HG03064 (cell line): Measurements from ENCODE around the gene STRN4.

Source experiments
- ATAC-seq: cut with Tn5 transposase; IDR thresholded peaks from one replicate; pipeline ENCODE4 v1.9.1; 2021; ENCODE audit warnings: low read depth; ENCODE audit not compliant: unreplicated experiment

Gene STRN4

GRCh38 chr19:46727757-46728156 is 18.5 kb downstream of the STRN4 start:
- ATAC-seq = no peak

- ATAC-seq = no peak
Measured at GRCh38 chr19:46726971-46727501, 19.2 kb downstream of the STRN4 start.

DNA sequence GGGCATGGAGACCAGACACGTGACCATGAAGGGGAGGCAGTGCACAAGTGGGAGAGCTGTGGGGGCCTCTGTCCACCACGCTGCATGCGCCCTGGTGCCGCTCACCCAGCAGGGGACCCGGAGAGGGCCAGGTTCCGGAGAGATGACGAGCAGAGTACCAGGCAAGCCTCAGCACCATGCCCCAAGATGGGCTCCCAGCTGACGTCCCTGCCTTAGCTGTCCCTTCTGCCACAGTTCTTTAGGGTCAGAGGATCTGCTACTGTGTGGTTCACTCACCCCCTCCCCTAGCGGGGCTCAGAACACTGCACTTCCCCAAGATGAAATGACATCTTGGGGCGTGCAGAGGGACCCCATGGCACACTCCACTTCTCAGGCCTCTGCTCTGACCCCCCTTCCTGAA is 19.7 kb downstream of the STRN4 start:
- no peak for ATAC-seq

GRCh38 chr19:46725859-46726393 is 20.3 kb downstream of the STRN4 start:
- no peak for ATAC-seq

DNA sequence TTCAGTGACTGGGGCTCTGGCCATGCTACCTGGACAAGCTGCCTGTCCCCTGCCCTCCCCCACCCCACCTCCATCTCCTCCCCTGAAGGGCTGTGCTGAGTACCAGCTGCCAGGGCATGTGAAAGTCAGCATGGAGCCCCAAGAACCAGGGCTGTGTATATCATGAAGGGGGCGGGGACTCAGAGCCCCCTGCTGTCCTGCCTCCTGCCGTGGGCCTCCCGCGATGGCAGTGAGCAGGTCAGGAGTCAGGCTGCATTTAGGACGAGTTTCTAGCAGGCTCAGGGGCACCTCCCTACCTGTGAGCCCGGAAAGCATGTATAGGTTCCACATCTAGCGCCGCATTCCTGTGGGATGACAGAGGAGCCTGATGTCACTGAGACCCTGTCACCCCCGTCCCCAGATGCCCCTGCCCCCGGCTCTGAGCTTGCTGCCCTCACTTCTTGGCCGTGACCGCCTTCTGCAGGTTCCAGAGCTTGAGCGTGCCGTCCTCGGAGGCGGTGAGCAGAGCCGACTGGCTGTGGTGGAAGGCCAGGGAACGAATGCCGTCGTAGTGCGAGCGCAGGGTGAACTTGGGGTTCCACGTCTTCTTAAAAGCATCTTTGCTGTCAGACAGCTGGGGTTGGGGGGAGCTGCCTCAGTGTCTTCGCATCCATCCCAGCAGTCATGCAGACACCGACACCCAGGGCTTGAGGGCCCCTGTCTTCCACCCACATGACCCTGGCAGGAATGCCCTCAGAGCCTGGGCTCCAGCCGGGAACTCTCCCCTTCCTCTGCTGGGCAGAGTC is 21.0 kb downstream of the STRN4 start:
- no peak for ATAC-seq

GRCh38 chr19:46724468-46724867 is 21.8 kb downstream of the STRN4 start:
- no peak for ATAC-seq

DNA sequence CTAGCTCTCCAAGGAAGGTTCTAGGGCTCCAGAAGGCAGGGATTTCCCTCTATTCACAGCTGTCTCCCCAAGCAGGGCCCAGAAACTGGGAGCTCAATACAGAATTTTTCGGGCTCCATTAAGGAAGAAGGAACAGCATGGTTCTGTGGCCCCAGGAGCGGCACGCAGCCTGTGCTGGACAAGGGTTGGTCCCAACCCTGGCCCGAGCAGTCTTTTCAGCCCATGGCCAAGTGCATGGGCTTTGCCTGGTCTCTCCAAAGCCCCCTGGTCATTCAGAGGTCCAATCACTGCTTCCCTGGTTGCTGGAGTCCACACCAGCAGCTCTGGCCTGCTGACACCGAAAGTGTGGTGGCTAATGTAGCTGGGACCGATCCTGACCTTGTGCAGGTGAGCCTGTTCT is 22.8 kb downstream of the STRN4 start:
- no peak for ATAC-seq

GRCh38 chr19:46723023-46723461 is 23.2 kb downstream of the STRN4 start:
- ATAC-seq = no peak

- no peak for ATAC-seq
Measured at GRCh38 chr19:46722421-46723022, 23.7 kb downstream of the STRN4 start.

DNA sequence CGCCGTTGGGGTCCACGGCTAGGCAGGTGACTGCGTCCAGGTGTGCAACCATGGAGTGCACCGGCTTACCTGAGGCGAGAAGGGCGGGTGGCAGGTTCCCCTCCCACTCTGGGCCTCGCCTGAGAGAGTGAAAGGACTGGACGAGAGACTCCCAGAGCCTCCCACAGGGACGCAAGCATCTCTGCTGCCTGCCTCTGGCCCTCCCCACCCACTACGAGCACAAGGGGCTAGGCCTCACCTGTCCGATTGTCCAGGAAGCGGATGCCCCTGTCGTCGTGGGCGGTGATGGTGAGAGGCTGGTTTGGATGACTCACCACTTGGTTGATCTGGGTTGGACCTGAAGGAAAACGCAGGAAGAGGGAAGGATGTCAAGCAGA is 24.3 kb downstream of the STRN4 start:
- ATAC-seq = no peak

DNA sequence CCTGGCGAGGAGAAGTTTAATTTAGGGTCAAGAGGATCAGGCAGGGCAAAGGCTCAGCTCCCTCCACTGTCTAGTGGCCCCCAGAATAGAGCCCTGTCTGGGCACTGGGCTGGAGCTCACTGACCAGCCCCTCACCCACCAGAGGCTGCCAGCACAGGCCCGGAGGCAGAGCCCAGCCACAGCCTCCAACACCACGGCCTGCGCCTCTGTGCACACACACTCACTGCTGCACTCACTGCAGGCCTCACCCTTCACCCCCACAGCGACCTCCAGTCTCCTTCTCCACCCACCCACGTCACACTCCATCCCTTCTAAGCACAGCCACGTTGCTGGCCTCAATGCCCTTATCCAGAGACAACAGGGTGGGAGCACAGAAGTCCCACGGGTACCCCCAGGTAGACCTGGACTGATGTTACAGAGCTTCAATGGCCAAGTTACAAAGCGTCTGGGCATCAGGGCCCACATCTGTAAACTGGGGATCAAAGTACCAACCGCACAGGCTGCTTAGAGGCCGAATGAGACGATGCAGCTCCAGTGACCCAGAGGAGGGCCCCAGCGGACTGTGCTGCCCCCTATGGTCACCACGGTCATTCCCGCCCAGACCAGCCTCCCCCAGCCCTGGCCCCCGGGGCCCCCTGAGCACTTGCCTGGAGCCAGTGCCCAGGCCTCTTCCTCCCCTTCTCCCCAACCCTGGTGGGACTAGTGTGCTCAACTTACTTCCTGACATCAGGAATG is 24.8 kb downstream of the STRN4 start:
- no peak for ATAC-seq

DNA sequence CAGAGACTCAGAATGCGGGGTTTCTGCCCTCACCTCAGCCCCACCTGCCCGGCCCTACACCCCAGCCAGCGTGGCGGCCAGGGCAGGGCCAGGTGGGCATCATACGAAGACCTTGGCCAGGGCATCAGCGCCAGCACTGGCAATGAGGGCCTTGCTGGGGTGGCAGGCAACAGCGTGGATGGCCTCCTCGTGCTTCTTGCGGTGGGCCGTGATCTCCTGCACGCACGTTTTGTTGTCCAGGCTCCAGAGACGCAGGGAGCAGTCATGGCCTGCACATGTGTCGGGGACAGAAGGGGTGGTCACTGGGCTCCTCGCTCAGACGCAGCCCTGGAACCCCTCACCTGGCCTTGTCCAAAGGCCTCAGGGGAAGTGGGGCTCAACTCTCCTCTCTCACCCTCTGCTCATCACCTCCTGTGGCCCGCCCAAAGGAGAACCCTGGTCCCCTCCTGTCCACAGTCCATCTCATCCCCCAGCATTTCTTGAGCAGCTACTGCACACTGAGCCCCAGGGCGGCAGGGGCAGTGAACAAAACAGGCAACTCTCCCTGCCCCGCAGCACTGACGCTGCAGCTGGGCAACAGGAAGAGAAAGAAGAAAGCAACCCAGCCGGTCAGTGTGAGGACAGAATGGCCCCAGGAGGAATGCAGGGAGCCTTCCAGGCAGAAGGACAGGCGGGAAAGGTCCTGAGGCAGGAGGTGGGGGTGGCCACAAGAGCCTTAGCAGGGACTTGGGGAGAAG is 25.6 kb downstream of the STRN4 start:
- ATAC-seq = no peak

GRCh38 chr19:46719629-46720502 is 26.4 kb downstream of the STRN4 start:
- no peak for ATAC-seq

- no peak for ATAC-seq
Measured at GRCh38 chr19:46718934-46719622, 27.2 kb downstream of the STRN4 start.

GRCh38 chr19:46718157-46718933 is 27.9 kb downstream of the STRN4 start:
- no peak for ATAC-seq

GRCh38 chr19:46717716-46718143 is 28.5 kb downstream of the STRN4 start:
- ATAC-seq = no peak

GRCh38 chr19:46717034-46717715 is 29.1 kb downstream of the STRN4 start, which contains the start of gene PRKD2:
TSS of gene PRKD2 (minus strand) at chr19:46717114. CDS start at chr19:46716370, 744 bp downstream.
- no peak for ATAC-seq
